ENCODE results near the gene DGKE.

Gene DGKE

DNA sequence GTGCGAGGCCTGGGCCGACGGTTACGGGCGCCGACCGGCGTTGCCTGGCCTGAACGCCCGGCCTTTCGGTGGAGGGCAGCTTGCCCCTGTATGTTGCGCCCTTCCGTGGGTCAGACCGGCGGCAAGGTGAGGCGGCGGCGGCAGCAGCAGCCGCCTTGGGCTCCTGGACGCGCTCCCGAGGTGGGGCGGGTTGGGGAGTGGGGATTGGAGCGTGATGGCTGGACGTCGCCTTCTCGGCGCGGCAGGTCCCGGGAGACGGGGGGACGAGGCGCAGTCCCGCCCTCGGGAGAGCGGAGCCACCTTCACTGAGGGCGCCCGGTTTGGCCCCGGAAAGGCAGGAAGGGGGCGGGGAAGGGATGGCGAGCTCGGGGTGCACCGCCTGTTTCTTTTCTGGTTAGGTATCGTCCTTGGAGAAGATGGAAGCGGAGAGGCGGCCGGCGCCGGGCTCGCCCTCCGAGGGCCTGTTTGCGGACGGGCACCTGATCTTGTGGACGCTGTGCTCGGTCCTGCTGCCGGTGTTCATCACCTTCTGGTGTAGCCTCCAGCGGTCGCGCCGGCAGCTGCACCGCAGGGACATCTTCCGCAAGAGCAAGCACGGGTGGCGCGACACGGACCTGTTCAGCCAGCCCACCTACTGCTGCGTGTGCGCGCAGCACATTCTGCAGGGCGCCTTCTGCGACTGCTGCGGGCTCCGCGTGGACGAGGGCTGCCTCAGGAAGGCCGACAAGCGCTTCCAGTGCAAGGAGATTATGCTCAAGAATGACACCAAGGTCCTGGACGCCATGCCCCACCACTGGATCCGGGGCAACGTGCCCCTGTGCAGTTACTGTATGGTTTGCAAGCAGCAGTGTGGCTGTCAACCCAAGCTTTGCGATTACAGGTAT lies 671 bp downstream of the DGKE start:
- TF ChIP-seq, protein P1, sequence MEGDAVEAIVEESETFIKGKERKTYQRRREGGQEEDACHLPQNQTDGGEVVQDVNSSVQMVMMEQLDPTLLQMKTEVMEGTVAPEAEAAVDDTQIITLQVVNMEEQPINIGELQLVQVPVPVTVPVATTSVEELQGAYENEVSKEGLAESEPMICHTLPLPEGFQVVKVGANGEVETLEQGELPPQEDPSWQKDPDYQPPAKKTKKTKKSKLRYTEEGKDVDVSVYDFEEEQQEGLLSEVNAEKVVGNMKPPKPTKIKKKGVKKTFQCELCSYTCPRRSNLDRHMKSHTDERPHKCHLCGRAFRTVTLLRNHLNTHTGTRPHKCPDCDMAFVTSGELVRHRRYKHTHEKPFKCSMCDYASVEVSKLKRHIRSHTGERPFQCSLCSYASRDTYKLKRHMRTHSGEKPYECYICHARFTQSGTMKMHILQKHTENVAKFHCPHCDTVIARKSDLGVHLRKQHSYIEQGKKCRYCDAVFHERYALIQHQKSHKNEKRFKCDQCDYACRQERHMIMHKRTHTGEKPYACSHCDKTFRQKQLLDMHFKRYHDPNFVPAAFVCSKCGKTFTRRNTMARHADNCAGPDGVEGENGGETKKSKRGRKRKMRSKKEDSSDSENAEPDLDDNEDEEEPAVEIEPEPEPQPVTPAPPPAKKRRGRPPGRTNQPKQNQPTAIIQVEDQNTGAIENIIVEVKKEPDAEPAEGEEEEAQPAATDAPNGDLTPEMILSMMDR (IDR thresholded peaks at IDR 0.05): no peak

DNA sequence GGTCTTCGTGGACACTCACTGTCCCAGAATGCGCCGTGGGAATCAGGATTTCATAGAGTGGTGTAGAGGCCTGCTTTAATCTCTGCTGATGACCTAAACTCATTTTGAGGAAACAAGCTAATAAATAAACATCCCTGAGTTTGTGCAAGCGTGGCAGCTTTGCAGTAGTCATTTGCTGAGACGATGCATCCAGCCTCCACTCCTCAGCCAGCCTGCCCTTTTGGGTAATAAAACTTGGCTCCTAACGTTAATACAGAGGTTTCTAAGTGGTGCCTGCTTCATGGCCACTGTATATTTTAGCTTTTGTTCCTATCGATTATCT lies 1.3 kb downstream of the DGKE start:
- TF ChIP-seq, protein P1 (IDR thresholded peaks at IDR 0.05): no peak

DNA sequence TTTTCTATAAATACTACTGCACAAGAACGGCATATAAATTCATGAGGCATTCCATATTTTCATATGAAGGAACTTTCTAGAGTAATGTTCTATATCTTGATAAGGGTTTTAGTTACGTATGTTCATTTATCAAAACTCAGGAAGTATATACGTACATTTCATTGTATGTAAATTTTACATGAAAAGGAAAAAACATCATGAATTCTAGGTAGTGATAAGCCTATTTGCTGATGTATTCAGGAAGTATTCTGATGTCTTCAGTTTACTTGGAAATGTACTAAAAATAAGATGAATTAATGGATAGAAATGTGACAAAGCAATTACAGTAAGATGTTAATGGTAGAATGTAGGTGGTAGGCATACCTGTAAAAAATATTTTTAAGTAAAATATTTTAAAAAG lies 4.7 kb downstream of the DGKE start:
- TF ChIP-seq, protein P1 (IDR thresholded peaks at IDR 0.05): no peak

DNA sequence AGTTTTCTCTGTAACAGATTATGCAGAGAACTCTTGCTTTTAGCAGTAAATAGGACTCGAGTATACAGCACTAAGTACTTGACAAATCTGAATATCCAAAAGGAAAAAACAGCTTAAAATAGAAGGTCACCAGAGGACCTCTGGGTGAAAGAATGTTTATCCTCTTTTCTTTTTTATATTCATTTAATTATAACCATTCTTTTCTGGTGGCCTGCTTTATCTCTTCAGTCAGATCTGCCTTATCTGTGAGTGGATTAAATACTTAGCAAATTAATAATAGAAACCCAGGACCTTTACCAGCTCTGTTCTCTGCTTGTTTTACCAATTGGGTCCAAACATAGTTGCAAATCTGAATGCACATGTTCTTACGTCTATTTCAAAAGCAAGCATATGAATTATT lies 8.6 kb downstream of the DGKE start:
- TF ChIP-seq, protein P1 (IDR thresholded peaks at IDR 0.05): no peak

DNA sequence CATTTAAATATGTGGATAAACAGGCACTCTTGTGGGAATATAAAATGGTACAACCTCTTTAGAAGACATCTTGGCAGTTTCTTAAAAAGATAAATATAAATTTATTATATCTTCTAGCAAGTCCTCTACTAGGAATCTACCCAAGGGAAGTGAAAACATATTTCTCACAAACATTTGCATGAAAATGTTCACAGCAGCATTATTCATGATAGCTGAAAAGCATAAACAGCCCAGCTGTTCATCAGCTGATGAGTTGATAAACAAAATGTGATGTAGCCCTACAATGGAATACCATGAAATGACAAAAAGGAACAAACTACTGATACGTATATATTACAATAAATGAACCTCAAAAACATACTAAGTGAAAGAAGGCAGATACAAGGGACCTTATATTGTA lies 12.0 kb downstream of the DGKE start:
- TF ChIP-seq, protein P1 (IDR thresholded peaks at IDR 0.05): no peak

DNA sequence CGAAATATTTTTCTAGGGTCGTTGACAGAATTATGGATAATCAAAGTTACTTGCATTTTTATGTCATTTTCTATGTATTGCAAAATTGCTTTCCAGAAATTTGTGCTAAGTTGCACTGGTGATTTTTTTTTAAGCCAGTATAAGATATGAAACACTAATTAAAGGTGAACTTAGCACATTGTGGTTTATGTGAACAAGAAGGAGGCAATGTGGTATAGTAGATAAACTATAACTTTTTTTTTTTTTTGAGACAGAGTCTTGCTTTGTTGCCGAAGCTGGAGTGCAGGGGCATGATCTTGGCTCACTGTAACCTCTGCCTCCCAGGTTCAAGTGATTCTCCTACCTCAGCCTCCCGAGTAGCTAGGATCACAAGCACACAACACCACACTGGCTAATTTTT lies 13.2 kb downstream of the DGKE start:
- TF ChIP-seq, protein P1 (IDR thresholded peaks at IDR 0.05): no peak

DNA sequence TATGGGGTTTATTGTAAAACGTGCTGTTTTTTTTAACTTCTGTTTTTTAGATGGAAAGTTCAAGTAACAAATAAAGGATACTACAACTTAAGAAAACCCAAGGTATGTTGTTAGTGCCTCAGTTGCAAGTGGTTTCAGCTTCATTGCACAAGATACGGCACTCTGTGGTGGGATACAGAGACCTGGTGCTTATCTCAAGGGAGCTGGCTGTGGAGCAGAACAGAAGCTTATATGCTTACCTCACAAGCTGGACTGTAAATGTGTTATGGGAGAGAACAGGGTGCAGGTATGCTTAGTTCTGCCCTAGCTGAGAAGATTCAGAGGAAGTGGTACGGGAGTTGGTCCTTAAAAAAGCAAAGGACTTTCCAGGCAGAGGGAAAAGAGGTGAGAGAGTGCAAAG lies 15.2 kb downstream of the DGKE start:
- TF ChIP-seq, protein P1 (IDR thresholded peaks at IDR 0.05): no peak

DNA sequence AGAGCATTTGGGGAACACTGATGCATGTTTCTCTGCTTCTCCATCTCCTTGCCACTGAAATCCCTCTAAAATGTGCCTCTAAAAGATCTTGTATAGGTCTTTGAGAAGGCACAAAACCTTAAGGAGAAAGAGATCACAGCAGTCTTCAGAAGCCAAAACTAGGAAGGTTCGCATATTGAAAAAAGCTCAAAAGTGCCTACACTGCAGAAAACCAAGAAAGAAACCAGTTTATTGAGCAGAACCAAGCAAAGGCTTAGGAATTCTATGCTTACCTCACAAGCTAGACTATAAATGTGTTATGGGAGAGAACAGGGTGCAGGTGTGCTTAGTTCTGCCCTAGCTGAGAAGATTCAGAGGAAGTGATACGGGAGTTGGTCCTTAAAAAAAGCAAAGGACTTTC lies 16.6 kb downstream of the DGKE start:
- TF ChIP-seq, protein P1 (IDR thresholded peaks at IDR 0.05): no peak
